ENCODE measurements around the gene FAM72B. TPM values are rescaled to one million over a fixed set of nuclear protein-coding genes. Genes with fewer than 3 reads are reported as not detected.
"Not testable (repeated sequence)": the region's sequence is repeated elsewhere in the genome, so short reads cannot be mapped to it uniquely, and the experiment has no call there.

Gene FAM72B
- polyA plus RNA-seq (ENCODE audit: insufficient read length in 4 of 4), result 1 to 10 TPM; 3.8 to 5.2 (median 4.5) TPM

GRCh38 chr1:121184290-121185127 is at the start of gene FAM72B, which contains the start of gene SRGAP2C:
TSS of gene FAM72B (minus strand) at chr1:121184340. CDS start at chr1:121183489, 851 bp downstream.
TSS of gene SRGAP2C (plus strand) at chr1:121184975. CDS start at chr1:121187447, 2,472 bp downstream.
- DNase-seq (ENCODE audit: low read depth in 4 of 4, low spot score in 3 of 4), result peak; percentile 71 to 92 (median 88)

GRCh38 chr1:121232445-121233125 is 48.4 kb upstream of the FAM72B start:
- not testable (repeated sequence) for DNase-seq (ENCODE audit: low read depth in 4 of 4, low spot score in 3 of 4)

- DNase-seq (ENCODE audit: low read depth in 4 of 4, low spot score in 3 of 4), result not testable (repeated sequence)
Observed at GRCh38 chr1:121230636-121231035, 46.5 kb upstream of the FAM72B start.

GRCh38 chr1:121227544-121228330 is 43.6 kb upstream of the FAM72B start:
- not testable (repeated sequence) for DNase-seq (ENCODE audit: low read depth in 4 of 4, low spot score in 3 of 4)

- DNase-seq (ENCODE audit: low read depth in 4 of 4, low spot score in 3 of 4), result not testable (repeated sequence)
Observed at GRCh38 chr1:121226925-121227324, 42.8 kb upstream of the FAM72B start.

- DNase-seq (ENCODE audit: low read depth in 4 of 4, low spot score in 3 of 4), result not testable (repeated sequence)
Observed at GRCh38 chr1:121226295-121226904, 42.3 kb upstream of the FAM72B start.

GRCh38 chr1:121224714-121225113 is 40.6 kb upstream of the FAM72B start:
- DNase-seq (ENCODE audit: low read depth in 4 of 4, low spot score in 3 of 4), result not testable (repeated sequence)

GRCh38 chr1:121221770-121222169 is 37.6 kb upstream of the FAM72B start:
- not testable (repeated sequence) for DNase-seq (ENCODE audit: low read depth in 4 of 4, low spot score in 3 of 4)

- not testable (repeated sequence) for DNase-seq (ENCODE audit: low read depth in 4 of 4, low spot score in 3 of 4)
Observed at GRCh38 chr1:121216676-121217075, 32.5 kb upstream of the FAM72B start.

- not testable (repeated sequence) for DNase-seq (ENCODE audit: low read depth in 4 of 4, low spot score in 3 of 4)
Observed at GRCh38 chr1:121215699-121216417, 31.7 kb upstream of the FAM72B start.

- not testable (repeated sequence) for DNase-seq (ENCODE audit: low read depth in 4 of 4, low spot score in 3 of 4)
Observed at GRCh38 chr1:121214544-121215156, 30.5 kb upstream of the FAM72B start.

GRCh38 chr1:121213491-121213890 is 29.4 kb upstream of the FAM72B start:
- DNase-seq (ENCODE audit: low read depth in 4 of 4, low spot score in 3 of 4), result not testable (repeated sequence)

GRCh38 chr1:121210778-121211177 is 26.6 kb upstream of the FAM72B start:
- not testable (repeated sequence) for DNase-seq (ENCODE audit: low read depth in 4 of 4, low spot score in 3 of 4)

- DNase-seq (ENCODE audit: low read depth in 4 of 4, low spot score in 3 of 4), result not testable (repeated sequence)
Observed at GRCh38 chr1:121208375-121208774, 24.2 kb upstream of the FAM72B start.

- not testable (repeated sequence) for DNase-seq (ENCODE audit: low read depth in 4 of 4, low spot score in 3 of 4)
Observed at GRCh38 chr1:121207328-121207727, 23.2 kb upstream of the FAM72B start.

- DNase-seq (ENCODE audit: low read depth in 4 of 4, low spot score in 3 of 4), result not testable (repeated sequence)
Observed at GRCh38 chr1:121205786-121206711, 21.9 kb upstream of the FAM72B start.

- DNase-seq (ENCODE audit: low read depth in 4 of 4, low spot score in 3 of 4), result not testable (repeated sequence)
Observed at GRCh38 chr1:121202986-121203385, 18.8 kb upstream of the FAM72B start.

Measured in right renal pelvis (tissue), 4 donors.